ENCODE measurements around the gene TBC1D9.

The TBC1D9 gene

GRCh38 chr4:140740906-140741670 is 15.1 kb downstream of the TBC1D9 start:
- TF ChIP-seq GATA2 (IDR thresholded peaks at IDR 0.05; ENCODE audit: low read depth, low read length) (no peak), GATA3 (IDR thresholded peaks at IDR 0.05; ENCODE audit: low read depth, low read length) (no peak)

DNA sequence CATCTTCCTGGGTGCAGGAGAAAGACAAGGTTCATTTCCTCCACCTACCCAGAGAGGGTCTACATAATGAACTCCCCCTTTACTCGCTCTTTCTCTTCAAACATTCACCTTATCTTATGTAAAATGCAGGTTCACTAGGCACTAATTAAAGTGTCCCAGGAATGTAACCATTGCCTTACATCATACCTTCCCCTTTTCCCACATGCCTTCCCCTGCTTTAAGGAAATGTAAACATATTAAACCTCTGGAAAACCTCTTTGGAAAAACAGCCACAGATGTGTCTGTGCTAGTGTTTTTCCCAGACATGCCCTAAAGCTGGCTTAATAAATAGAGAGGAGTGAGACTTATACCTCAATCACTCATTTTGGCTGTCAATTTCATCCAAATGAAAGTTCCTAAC is 15.8 kb downstream of the TBC1D9 start:
- no peak for TF ChIP-seq GATA2 (IDR thresholded peaks at IDR 0.05; ENCODE audit: low read depth, low read length)
- TF ChIP-seq GATA3 (IDR thresholded peaks at IDR 0.05; ENCODE audit: low read depth, low read length): no peak

DNA sequence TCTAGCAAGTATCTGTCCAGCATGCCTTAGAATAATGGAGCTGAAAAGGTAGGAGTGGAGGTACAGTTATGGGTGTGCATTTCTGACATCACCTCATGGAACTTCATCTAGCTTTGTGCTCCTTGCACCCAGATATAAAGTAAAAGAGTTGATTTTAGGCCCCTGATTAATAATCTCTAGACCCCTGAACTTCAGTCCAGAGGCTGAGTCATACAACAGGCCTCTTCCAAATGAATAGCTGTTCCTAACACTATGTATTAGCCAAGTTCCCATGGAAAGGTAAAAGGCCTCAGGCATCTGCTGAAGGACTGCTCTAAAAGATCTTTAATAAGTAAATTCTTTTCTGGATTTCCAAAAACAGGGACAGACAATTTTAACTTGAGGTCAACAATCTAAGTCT is 16.2 kb downstream of the TBC1D9 start:
- no peak for TF ChIP-seq GATA2 (IDR thresholded peaks at IDR 0.05; ENCODE audit: low read depth, low read length)
- no peak for TF ChIP-seq GATA3 (IDR thresholded peaks at IDR 0.05; ENCODE audit: low read depth, low read length)

- TF ChIP-seq GATA3 (IDR thresholded peaks at IDR 0.05; ENCODE audit: low read depth, low read length) (no peak), GATA2 (IDR thresholded peaks at IDR 0.05; ENCODE audit: low read depth, low read length) (no peak)
Measured at GRCh38 chr4:140738139-140738538, 18.0 kb downstream of the TBC1D9 start.

DNA sequence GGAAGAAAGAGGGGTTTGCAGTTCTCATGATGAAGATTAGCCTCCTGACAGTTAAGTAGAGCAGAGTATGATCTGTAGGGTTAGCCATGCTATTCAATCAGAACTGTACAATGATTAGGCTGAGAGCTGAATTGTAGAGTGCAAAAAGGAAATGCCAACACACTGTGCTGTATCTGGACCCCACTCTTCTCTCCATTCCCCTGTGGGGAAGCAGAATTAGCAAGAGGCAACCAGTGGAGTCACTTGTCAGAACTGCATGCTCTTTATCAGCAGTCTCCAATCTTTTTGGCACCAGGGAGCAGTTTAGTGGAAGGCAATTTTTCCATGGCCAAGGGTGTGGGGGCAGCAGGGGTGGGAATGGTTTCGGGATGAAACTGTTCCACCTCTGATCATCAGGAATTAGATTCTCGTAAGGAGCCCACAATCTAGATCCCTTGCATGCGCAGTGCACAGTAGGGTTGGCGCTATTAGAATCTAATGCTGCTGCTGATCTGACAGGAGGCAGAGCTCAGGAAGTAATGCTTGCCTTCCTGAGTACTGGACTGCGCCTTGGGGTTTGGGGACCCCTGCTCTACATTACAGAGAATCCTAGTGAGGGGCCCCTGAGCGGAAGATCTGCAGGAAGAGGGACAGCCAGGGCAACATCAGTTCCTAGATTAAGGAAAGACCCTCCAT is 19.4 kb downstream of the TBC1D9 start:
- peak; percentile 76 for TF ChIP-seq GATA2 (IDR thresholded peaks at IDR 0.05; ENCODE audit: low read depth, low read length)
- peak; percentile 24; the same call in 1 of the 2 replicates for TF ChIP-seq GATA3 (IDR thresholded peaks at IDR 0.05; ENCODE audit: low read depth, low read length)

DNA sequence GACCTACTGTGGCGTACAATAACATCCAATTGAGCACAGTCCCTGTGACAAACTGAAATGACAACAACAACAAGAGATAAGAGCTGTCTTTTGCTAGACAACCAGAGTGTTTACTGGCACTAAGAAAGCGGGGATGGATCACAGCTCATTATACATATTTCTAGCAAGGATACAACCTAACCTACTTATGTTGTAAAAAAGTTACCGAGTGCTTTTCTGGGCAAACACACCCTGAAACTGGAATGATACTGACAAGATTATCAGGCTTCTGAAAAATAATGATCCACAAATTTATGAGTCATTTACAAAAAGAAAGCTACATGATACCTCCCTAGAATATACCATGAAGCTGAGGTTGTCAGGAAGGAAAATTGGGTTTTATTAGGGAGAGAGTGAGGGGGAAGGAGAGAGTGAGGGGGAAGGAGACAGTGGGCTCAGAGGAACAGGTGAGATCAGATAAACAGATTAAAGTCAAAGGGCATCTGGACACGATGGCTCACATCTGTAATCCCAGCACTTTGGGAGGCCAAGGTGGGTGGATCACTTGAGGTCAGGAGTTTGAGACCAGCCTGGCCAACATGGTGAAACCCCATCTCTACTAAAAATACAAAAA is 20.3 kb downstream of the TBC1D9 start:
- no peak for TF ChIP-seq GATA3 (IDR thresholded peaks at IDR 0.05; ENCODE audit: low read depth, low read length)
- no peak for TF ChIP-seq GATA2 (IDR thresholded peaks at IDR 0.05; ENCODE audit: low read depth, low read length)

- TF ChIP-seq GATA3 (IDR thresholded peaks at IDR 0.05; ENCODE audit: low read depth, low read length): no peak
- no peak for TF ChIP-seq GATA2 (IDR thresholded peaks at IDR 0.05; ENCODE audit: low read depth, low read length)
Measured at GRCh38 chr4:140735317-140735716, 20.9 kb downstream of the TBC1D9 start.

GRCh38 chr4:140732780-140733179 is 23.4 kb downstream of the TBC1D9 start:
- TF ChIP-seq GATA2 (IDR thresholded peaks at IDR 0.05; ENCODE audit: low read depth, low read length) (no peak), GATA3 (IDR thresholded peaks at IDR 0.05; ENCODE audit: low read depth, low read length) (no peak)

GRCh38 chr4:140729344-140730049 is 26.7 kb downstream of the TBC1D9 start:
- TF ChIP-seq GATA2 (IDR thresholded peaks at IDR 0.05; ENCODE audit: low read depth, low read length) (no peak), GATA3 (IDR thresholded peaks at IDR 0.05; ENCODE audit: low read depth, low read length) (no peak)

GRCh38 chr4:140726776-140727500 is 29.2 kb downstream of the TBC1D9 start:
- TF ChIP-seq GATA2 (IDR thresholded peaks at IDR 0.05; ENCODE audit: low read depth, low read length): no peak
- no peak for TF ChIP-seq GATA3 (IDR thresholded peaks at IDR 0.05; ENCODE audit: low read depth, low read length)

- TF ChIP-seq GATA2 (IDR thresholded peaks at IDR 0.05; ENCODE audit: low read depth, low read length) (no peak), GATA3 (IDR thresholded peaks at IDR 0.05; ENCODE audit: low read depth, low read length) (no peak)
Measured at GRCh38 chr4:140725556-140725955, 30.6 kb downstream of the TBC1D9 start.

DNA sequence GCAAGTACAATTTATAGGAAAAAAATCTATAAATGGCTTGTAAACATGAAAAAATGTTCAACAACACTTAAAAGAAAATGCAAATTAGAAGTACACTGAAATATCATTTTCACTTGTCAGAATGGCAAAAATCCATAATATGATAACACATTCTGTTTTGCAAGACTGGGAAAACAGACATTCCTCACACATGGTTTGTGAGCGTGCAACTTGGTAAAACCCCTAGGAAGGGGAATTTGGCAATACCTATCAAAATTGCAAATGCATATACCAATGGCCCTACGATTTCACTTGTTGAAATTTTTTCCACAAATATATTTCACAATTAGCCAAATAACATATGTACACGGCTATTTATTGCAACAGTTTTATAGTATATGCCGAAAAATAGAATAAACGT is 31.4 kb downstream of the TBC1D9 start:
- TF ChIP-seq GATA2 (IDR thresholded peaks at IDR 0.05; ENCODE audit: low read depth, low read length): no peak
- no peak for TF ChIP-seq GATA3 (IDR thresholded peaks at IDR 0.05; ENCODE audit: low read depth, low read length)
